HepG2 (cell line): ENCODE data around the gene SURF1. TPM values are rescaled to one million over a fixed set of nuclear protein-coding genes. Genes with fewer than 3 reads are reported as not detected.
A peak's percentile ranks its signal among the peaks of the same experiment; 100 is the strongest.

Experiments
- ATF1 ChIP-seq: IDR thresholded peaks from 2 replicates; pipeline ENCODE4 v1.6.1; 2016; ENCODE audit warnings: mild to moderate bottlenecking, control low read depth
- CSRNP2 ChIP-seq: sonication (generic); formaldehyde crosslinking; conservative IDR thresholded peaks from 2 replicates; pipeline ENCODE4 v1.8.0; 2022; ENCODE audit warnings: low read depth, missing genetic modification reagents
- GLMP ChIP-seq: sonication (generic); formaldehyde crosslinking; IDR thresholded peaks from 2 replicates; pipeline ENCODE4 v1.9.0; 2021; ENCODE audit warnings: missing genetic modification reagents, mild to moderate bottlenecking, borderline replicate concordance
- HNF1A ChIP-seq, 2 experiments: sonication (generic) in 1 of 2; formaldehyde crosslinking in 1 of 2; IDR thresholded peaks; 2 replicates each; pipeline versions ENCODE4 v1.4.0 to v1.6.1; 2016 to 2020; ENCODE audit warnings: borderline replicate concordance in 1 of 2, low read depth in 1 of 2, mild to moderate bottlenecking in 1 of 2, missing genetic modification reagents in 1 of 2
- KAT8 ChIP-seq: IDR thresholded peaks from 2 replicates; pipeline ENCODE4 v1.6.1; 2016; ENCODE audit warnings: missing genetic modification reagents, missing compliant biosample characterization
- NONO ChIP-seq, 2 experiments: fragments of 450-650 bp in 1 of 2; sonication (generic) in 1 of 2; formaldehyde crosslinking in 1 of 2; IDR thresholded peaks in 1 of 2; conservative IDR thresholded peaks in 1 of 2; 2 replicates each; pipeline versions ENCODE4 v1.6.1 to v1.8.0; 2017 to 2022; ENCODE audit warnings: mild to moderate bottlenecking in 1 of 2, missing genetic modification reagents in 1 of 2, moderate library complexity in 1 of 2
- TFE3 ChIP-seq: IDR thresholded peaks from 2 replicates; pipeline ENCODE4 v1.6.1; 2016
- ZMYM3 ChIP-seq: sonication (generic); formaldehyde crosslinking; IDR thresholded peaks from 2 replicates; pipeline ENCODE4 v1.5.1; 2020; ENCODE audit warnings: mild to moderate bottlenecking, missing genetic modification reagents
- ZNF142 ChIP-seq: sonication (generic); formaldehyde crosslinking; IDR thresholded peaks from 2 replicates; pipeline ENCODE4 v1.4.0; 2020; ENCODE audit warnings: missing genetic modification reagents
- ZNF713 ChIP-seq: sonication (generic); formaldehyde crosslinking; IDR thresholded peaks from 2 replicates; pipeline ENCODE4 v1.4.0; 2020; ENCODE audit warnings: mild to moderate bottlenecking, missing genetic modification reagents
- ZNF724P ChIP-seq: sonication (generic); formaldehyde crosslinking; IDR thresholded peaks from 2 replicates; pipeline ENCODE4 v1.8.0; 2022; ENCODE audit warnings: missing genetic modification reagents, borderline replicate concordance
- ZSCAN9 ChIP-seq: IDR thresholded peaks from 2 replicates; pipeline ENCODE4 v1.6.1; 2016; ENCODE audit warnings: borderline replicate concordance
- polyA plus RNA-seq, 8 experiments: library from polyadenylated mRNA; depleted of rRNA in 3 of 8; stranded (reverse) in 7 of 8; unstranded in 1 of 8; fragments of >200 nt; fragmentation: Illumina TruSeq in 4 of 8; extraction: Trizol in 4 of 8; gene quantifications; 2 replicates each; pipeline versions ENCODE4 v1.2.1 to v1.2.3, GENCODE V29; 2011 to 2016; ENCODE audit warnings: low read depth in 4 of 8, missing spikeins in 1 of 8, mixed read lengths in 1 of 8; ENCODE audit not compliant: insufficient read depth in 1 of 8
- total RNA-seq, 5 experiments: library from RNA; depleted of rRNA; stranded (reverse); fragments of >200 nt; fragmentation: Illumina TruSeq; extraction: Trizol; gene quantifications; 2 replicates each; pipeline ENCODE4 v1.2.3, GENCODE V29; 2016; ENCODE audit warnings: low read depth in 1 of 5

Gene SURF1
- total and polyA plus RNA-seq, 2 of the 13 experiments (the other 11 are each of a cell fraction or from before 2014, with no cell fraction given) = 17.8 to 40.7 TPM

GRCh38 chr9:133347985-133348717 lies 8.1 kb downstream of the SURF1 start, which contains the start of the genes MED22 and RPL7A (continued):
- TF ChIP-seq TFE3 = 0 out of 2 replicates have a peak, but pooled peaks have one; percentile 33
- no peak; the same call in 1 of the 2 replicates for TF ChIP-seq ZMYM3 (CRISPR knock-in tag)
- TF ChIP-seq HNF1A (IDR thresholded peaks at IDR 0.05; ENCODE audit: low read depth) = no peak
- peak; percentile 73 for TF ChIP-seq HNF1A (CRISPR knock-in tag; IDR thresholded peaks at IDR 0.05; ENCODE audit: borderline replicate concordance)
- 0 out of 2 replicates have a peak, but pooled peaks have one; percentile 39 for TF ChIP-seq ZNF142 (CRISPR knock-in tag)
- TF ChIP-seq KAT8 (CRISPR knock-in tag) = peak; percentile 92
- peak; percentile 85 for TF ChIP-seq ZSCAN9 (CRISPR knock-in tag)
- 0 out of 2 replicates have a peak, but pooled peaks have one; percentile 43 for TF ChIP-seq ZNF724P (CRISPR knock-in tag)
- TF ChIP-seq NONO (IDR thresholded peaks at IDR 0.05) = no peak
- peak; percentile 75; the same call in 1 of the 2 replicates for TF ChIP-seq NONO (CRISPR knock-in tag; conservative IDR thresholded peaks at IDR 0.05)
- TF ChIP-seq ZNF713 (CRISPR knock-in tag) = no peak
- 0 out of 2 replicates have a peak, but pooled peaks have one; percentile 26 for TF ChIP-seq ATF1 (CRISPR knock-in tag)
- no peak for TF ChIP-seq CSRNP2 (CRISPR knock-in tag)
- TF ChIP-seq GLMP (CRISPR knock-in tag) = no peak
